SIG-M5 treated with dmso at 0.1 percent for 504 hours (cell line): ENCODE results near the gene BFSP2.

ENCODE experiments used
- DNase-seq: peaks from one replicate; lab custom pipeline; 2025; ENCODE audit not compliant: unreplicated experiment; lab: John Stamatoyannopoulos, UW

BFSP2 gene

DNA sequence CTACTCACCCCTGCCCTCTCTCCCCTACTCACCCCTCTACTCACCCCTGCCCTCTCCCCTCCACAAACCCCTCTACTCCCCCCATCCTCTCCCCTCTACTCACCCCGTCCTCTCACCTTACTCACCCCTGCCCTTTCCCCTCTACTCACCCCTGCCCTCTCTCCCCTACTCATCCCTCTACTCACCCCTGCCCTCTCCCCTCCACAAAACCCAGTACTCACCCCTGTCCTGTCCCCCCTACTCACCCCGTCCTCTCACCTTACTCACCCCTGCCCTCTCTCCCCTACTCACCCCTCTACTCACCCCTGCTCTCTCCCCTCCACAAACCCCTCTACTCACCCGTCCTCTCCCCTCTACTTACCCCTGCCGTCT is 14.2 kb downstream of the BFSP2 start:
- no peak for DNase-seq

DNA sequence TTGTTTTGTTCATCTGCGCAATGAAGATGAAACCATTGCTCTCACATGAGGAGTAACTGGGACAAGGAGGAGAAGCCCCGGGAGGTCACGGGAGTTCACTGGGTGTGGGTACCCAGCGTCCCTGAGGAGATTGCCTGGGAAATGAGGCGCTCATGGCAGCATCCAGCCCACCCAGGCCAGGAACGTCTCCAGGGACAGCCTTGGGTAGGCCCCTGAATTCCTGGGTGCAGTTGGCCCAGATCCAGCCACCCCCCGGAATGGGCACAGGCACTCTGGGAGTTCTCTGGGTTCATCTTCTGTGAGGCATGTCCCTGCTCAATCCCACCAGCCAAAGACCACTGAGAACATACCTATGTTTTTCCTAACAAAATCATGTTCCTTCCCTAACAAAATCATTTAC is 18.5 kb downstream of the BFSP2 start:
- DNase-seq = no peak

DNA sequence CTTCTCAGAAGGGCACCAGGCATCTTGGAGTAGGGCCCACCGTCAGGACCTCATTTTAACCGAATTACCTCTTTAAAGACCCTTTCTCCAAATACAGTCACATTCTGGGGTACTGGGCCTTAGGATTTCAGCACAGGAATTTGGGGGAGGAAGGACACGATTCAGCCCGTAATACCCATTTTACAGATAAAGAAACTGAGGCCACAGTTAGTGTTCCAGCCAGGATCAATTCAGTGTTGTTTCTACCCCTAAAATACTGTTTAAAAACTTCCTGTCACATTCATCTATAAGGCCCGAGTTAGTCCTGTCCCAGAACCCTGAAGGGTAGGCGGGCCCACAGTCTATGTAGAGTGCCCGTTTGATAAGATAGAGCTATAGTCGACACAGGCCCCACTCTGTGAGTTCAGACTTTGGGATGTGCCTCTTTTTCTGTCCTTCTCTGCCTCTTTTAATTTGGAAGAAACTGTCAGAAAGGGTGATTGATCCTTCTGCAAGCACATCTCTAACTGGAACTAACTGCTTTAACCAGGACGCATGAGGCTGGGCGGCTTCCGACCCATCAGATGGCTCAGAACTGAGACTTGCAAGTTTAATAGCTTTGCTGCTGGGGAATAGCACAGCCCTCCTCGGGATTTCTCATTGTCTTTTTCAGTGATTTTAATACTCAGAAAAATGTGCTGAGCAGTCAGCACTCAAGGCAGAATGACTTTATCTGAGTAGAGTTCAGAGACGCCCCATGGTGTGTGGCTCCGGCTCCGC is 19.5 kb downstream of the BFSP2 start:
- no peak for DNase-seq

DNA sequence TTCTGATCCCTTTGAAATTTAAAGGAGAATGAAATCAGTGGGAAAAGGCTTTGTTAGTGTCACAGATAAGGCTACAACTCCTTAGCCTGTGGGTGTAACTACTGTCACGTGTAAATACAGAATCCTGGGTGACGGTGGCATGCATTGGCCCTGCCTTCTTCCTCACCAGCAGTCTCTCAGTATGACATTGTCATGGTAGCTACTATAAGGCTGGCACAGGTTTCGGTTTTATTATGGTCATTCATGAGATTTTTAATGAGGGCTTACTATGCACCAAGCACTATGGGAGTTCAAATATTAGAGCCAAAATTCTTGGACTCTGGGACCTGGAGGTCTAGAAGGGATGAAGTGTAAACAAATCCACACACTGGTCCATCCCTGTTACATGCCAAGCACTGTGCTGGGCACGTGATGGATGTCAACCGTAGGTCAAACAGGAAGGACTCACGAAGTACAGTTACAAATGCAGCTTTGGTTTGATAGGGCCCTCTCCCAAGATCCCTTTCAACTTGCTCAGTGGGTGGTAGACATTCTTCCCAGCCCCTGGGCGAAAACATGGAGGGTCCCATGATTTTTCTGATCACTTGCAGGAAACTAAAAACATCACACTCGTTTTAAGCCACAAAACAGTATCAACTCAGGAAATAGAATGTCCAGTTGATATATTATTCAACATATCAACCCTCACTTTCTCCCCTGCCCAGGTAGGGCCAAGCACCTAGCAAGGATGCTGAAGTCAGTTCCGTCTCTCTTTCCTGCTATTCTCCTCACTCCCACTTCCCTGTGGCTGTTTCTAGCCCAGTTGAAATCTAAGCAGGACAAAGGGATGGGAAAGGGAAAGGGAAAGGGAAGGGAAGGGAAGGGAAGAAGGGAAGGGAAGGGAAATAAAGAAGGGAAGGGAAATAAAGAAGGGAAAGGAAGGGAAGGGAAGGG is 25.3 kb downstream of the BFSP2 start:
- DNase-seq = no peak

DNA sequence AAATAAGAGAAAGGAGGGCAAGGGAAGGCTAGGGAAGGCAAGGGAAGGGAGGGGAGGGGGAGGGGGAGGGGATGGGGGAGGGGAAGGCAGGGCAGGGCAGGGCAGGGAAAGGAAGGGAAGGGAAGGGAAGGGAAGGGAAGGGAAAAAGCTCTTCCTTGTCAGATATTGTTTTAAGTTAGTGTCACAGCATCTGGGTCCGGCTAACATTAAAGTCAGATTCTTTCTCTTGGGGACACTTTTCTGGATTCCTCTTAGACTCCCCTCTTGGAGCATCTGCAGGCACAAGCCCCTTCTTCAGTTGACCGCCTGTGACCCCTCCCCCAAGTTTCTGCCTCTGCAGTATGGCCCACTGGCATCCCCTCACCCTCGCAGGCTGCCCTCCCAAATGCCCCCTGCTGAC is 26.0 kb downstream of the BFSP2 start:
- no peak for DNase-seq

DNA sequence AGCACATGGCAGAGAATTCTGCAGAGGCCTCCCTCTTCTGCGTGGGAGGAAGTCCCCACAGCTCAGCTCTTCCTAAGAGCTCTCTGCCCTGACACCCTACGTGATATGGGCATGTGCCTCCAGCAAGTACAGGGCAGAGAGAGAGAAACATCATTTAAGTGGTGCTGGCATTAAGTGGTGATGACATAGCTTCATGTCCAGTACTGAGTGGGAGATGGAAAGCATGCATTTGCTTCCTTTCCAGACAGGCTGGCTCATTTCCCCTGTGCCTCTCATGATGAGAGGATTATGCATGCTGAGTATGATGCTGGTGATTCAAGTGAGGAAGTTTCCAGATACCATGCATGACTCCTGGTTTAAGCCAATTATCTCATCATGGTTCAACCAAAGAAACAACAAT is 26.9 kb downstream of the BFSP2 start:
- DNase-seq = no peak

DNA sequence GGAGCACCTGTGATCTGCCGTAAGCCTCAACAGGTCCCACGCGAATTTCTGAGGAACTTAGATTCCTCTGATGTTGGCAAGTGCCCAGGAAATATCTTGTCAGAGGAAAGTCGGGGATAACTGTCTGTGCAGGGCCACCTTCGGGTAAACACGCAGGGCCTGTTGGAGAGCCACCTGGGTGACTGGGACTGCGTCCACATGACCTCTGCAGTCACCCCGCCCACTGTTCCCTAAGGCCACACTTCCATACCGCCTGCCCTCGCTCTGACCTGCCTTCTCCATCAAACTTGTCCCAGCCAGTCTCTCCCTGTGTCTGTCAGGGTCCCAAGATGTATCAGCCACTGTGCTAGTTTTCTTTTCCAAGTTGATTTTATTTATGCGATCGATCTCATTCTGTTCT is 28.7 kb downstream of the BFSP2 start:
- peak; percentile 19 for DNase-seq

DNA sequence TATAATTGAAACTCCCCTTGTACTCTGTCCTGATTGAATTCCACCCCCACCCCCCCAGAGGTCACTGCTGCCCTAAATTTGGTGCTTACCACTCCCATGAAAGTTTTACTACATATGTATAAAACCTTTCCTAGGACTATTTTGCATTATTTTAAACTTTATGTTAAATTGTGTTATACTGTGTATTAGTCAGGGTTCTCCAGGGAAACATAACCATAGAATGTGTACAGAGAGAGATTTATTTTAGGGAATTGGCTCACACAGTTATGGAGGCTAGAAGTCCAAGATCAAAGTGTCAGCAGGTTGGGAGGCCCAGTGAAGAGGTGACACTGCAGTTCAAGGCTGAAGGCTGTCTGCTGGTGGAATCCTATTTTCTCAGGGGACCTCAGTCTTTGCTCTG is 29.2 kb downstream of the BFSP2 start:
- no peak for DNase-seq

DNA sequence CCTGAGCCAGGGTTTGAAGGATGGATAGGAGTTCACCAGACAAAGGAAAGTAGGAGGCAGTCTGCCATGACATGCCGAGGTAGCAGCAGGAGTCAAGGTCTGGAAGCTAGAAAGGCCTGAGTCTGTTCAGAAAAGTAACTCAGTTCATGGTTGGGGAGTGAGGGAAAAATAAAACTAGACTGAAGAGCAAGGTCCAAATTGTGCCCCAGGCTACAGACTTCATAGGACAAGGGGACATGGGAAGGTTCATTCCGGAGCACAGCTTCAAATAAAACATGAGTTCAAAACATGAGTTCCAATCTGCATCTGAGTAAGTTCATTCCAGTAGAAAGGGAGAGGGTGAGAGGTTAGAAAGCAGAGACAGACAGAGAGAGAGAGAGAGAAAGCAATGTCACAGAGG is 39.7 kb downstream of the BFSP2 start:
- DNase-seq = no peak

DNA sequence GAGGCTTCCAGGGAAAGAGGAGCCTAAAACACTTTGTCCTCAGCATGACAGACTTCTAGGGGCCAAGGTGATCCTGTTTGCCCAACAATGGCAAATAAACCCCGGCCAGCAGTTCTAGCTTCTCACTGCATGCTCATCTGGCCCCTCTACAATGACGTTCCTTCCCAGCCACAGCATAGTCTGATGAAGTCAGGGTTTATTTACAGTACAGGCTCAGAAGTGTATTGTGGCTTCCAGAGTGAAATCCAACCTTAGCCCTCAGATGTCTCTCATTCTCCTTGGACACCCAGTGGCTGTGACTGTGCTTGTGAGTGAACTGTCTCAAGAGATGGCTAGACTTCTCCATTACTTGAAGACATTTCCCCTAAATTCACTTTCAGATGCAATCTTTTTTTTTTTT is 40.8 kb downstream of the BFSP2 start:
- DNase-seq = no peak

DNA sequence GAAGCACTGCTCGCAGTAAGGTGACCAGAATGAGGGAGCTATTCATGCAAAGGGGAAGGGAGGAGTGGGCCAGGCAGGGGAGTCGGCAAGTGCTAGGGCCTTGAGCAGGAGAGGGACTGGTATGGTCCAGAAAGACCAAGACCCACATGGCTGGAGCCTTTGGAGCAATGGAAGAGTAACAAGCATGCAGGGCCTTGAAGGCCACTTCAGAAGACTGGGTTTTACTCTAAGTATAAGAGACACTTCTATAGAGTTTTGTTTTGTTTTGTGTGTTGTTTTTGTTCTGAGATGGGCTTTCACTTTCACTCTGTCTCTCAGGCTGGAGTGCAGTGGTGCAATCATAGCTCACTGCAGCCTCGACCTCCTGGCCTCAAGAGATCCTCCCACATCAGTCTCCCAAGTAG is 42.0 kb downstream of the BFSP2 start:
- DNase-seq = peak; percentile 17

DNA sequence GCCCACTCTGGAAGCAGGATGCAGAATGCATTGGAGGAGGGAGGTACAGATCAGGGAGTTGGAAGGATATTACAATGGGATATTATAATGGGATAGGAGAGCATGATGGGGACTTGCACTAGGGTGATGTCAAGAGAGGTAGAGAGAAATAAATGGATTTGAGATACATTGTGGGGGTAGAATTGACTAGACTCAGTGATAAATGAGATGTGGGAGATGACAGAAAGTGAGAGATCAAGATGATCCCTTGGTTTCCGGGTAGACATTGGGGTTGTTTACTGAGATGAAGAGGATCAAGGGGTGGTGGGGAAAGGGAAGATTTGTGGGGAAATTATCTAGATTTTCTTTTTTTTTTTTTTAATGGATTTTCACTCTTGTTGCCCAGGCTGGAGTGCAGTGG is 42.7 kb downstream of the BFSP2 start:
- no peak for DNase-seq

DNA sequence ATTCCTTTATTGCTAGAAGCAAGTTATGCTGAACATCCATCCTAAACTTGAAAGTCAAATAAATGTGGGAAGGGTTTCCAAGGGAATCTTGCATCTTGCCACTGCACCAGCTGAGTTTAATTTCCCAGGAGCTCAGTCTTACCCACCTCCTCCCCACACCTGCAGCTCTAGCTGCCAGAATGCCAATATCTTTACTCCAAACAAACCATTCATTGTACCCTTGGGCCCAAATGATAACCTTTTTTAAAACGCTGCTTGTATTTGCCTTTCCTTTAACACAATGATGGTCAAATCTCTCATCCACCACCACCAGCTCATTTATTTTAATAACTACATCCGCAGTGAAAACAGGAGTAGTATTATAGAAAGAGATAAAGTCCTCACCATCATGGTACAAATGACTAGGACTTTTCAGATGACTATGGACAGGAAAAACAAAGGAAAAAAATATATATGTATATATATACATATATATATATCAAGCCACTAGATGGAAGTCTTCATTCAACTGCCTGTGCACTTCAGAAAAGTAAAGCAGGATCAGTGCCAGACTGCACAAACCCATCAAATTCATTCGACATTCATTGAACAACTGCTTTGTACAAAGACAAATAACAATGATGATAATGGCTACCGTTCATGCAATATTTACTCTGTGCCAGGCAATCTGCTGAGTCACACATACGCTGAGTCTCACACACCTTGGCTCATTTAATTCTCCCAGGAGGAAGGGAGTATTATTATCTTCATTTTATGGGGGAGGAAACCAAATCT is 44.0 kb downstream of the BFSP2 start:
- peak; percentile 13 for DNase-seq

DNA sequence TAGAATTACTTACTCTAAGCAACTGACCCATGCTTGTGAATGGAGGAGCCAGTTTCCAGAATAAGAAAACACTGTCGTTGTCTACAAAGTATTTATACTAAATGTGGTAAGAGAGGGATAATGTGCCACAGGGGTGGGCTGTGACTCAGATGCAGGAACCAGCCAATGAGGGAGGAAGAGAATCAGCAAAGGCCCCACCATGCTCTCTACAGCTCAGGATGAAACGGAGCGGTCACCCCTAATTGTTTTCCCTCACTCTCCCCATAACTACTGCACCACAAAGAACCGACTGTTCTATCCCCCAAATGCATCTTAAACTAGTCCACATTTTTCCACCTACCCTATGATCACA is 44.5 kb downstream of the BFSP2 start:
- no peak for DNase-seq

DNA sequence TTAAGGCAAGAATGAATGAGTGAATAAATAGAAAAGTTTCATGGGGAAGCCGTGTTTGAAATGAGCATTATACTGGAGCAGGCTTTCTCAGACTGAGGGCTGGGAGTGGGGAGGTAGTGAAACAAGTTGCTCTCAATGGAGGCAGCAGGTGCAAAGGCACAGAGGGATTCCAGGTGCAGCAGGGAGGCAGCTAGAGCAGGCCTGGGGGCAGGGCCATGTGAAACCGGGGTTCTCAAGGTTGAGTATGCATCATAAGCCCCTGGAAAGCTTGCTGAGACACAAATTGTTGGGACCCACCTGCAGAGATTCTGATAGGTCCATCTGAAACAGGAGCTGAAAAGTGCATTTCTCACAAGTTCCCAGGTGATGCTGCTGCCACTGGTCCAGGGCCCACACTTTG is 45.3 kb downstream of the BFSP2 start:
- no peak for DNase-seq

DNA sequence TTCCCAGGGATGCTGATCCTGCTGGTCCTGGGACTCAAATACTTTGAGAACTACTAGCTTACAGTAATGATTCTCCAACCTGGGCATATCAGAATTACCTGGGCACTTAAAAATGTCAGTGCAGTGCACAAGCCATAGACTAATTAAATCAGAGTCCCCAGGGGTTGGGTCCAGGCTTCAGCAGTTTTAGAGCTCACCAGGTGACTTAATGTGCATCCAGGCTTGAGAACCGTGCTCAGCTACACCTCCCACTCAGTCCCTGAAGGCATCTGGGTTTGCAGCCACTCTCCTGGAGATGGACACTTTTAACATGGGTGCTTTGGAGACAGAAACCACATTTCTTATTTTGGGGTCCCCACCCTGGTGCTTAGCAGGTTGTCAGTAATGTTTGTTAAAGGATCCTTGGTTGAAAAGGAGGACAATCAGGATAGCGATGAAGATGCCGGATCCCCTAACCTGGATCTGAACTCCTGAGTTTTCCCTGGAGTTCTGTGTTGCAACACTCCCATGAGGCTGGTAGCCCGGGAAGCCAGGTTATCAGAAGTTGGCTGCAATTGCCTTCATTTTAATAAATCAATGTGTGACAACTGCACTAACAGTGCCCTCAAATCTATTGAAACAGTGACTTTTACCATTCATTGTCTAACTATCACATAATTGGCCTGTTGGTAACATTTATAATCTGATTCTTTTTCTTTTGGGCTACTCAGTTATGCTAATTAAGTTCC is 48.1 kb downstream of the BFSP2 start:
- no peak for DNase-seq

DNA sequence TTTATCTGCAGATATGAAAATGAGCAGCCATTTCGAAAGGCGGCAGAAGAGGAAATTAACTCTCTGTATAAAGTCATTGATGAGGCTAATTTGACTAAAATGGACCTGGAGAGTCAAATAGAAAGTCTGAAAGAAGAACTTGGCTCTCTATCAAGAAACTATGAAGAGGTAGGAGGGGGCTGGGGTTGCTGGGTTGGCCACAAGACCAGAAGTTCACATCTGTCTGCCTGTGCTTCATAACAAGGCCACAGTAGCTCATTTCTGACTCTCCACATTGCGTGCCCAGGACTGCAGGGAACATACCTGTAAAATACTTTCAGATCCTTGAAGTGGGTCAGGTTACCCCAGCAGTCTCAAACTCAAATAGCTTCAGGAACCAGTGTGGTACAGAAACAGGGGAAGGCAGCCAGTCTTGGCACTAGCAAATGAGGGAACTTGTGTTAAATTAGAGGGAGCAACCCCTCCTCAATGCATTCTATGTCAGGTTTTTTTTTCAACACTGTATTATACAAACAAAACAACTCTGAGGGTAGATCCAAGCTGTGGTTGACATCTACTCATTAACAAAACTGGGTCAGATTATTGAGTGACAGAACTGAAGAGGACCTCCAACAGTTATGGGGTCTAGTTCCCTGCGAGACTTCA is 48.7 kb downstream of the BFSP2 start:
- DNase-seq = peak; percentile 86

DNA sequence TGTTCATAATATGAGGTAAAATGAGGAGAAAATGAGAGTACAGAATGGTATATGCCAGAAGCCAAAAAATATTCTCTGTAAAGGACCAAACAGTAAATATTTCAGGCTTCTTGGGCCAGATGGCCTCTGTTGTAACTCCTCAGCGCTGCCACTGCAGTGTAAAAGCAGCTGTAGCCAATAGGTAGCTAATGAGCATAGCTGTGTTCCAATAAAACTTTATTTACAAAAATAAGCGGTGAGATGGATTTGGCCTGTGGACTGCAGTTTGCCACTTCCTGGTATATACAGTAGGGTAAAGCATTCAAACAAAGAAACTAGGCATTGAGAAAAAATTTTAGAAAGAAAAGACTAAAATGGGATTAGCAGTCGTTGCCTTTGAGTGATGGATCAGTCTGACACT is 51.5 kb downstream of the BFSP2 start:
- DNase-seq = no peak

DNA sequence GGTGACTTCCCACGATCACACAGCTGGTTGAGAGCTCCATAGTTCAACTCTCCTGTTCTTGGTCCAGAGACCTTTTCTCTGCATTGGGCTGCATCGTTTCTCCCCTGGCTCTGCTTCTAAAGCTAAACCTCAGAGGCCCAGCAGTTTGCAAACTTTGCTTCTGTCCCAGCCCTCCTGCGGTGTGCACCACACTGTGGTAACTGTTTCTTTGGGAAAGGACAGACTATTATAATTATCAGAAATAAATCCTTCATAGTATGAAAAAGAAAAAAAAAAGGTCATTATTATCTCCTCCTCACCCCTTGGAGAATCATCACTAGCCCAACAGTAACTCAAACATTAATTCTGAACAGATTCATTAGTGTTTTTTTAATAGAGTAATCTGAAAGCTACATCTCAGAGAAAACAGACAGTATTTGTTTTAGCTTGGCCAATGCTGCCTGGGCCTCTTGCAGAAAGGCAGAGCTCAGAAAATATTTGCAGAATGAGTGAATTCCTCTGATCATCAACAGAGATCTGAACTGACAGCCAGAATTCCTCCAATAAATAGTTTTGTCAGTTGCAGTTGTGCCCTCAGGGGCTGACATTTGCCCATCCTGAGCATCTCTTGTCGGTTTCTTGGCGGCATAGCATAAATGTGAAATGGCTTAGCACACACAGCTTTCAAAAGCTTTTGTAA is 52.9 kb downstream of the BFSP2 start:
- peak; percentile 17 for DNase-seq

DNA sequence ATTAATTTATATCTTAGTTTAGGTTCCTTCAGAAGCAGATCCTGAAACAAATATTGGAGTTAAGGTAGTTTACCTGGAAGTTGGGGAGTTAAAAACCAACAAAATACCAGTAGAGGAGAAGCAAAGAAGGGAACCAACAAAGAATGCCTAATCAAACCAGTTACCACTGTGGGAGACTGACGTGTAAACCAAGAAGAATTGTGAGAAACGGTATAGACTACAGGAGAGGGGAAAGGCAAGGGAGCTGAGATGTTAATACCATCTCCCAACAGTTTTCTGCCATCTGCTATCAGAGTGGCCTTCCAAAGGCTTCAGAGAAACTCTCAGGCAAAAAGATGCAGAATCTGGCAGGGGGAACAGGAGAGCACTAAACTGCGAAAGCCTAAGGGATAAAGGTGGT is 53.5 kb downstream of the BFSP2 start:
- no peak for DNase-seq
